Stimulated activated naive CD8-positive, alpha-beta T cell treated with anti-CD3 and anti-CD28 coated beads, Interleukin-15, Interleukin-2, amounts not matched to agents 100 ng/mL and 50 ng/mL, for 24 hours (primary cell): ENCODE results near the gene SYNE3.

Experiments
- H3K27ac Mint-ChIP-seq: one replicate; pipeline ENCODE4 v1.8.0; 2021; ENCODE audit warnings: mild to moderate bottlenecking, mixed read lengths
- H3K27me3 Mint-ChIP-seq: one replicate; pipeline ENCODE4 v1.8.0; 2021; ENCODE audit warnings: mixed read lengths
- H3K36me3 Mint-ChIP-seq: one replicate; pipeline ENCODE4 v1.8.0; 2021; ENCODE audit warnings: low read depth, mixed read lengths
- H3K4me1 Mint-ChIP-seq: one replicate; pipeline ENCODE4 v1.8.0; 2021; ENCODE audit warnings: low read depth, mixed read lengths
- H3K4me3 Mint-ChIP-seq: one replicate; pipeline ENCODE4 v1.8.0; 2021; ENCODE audit warnings: mild to moderate bottlenecking, mixed read lengths
- H3K9me3 Mint-ChIP-seq: one replicate; pipeline ENCODE4 v1.8.0; 2021; ENCODE audit warnings: mixed read lengths

SYNE3 gene, protein sequence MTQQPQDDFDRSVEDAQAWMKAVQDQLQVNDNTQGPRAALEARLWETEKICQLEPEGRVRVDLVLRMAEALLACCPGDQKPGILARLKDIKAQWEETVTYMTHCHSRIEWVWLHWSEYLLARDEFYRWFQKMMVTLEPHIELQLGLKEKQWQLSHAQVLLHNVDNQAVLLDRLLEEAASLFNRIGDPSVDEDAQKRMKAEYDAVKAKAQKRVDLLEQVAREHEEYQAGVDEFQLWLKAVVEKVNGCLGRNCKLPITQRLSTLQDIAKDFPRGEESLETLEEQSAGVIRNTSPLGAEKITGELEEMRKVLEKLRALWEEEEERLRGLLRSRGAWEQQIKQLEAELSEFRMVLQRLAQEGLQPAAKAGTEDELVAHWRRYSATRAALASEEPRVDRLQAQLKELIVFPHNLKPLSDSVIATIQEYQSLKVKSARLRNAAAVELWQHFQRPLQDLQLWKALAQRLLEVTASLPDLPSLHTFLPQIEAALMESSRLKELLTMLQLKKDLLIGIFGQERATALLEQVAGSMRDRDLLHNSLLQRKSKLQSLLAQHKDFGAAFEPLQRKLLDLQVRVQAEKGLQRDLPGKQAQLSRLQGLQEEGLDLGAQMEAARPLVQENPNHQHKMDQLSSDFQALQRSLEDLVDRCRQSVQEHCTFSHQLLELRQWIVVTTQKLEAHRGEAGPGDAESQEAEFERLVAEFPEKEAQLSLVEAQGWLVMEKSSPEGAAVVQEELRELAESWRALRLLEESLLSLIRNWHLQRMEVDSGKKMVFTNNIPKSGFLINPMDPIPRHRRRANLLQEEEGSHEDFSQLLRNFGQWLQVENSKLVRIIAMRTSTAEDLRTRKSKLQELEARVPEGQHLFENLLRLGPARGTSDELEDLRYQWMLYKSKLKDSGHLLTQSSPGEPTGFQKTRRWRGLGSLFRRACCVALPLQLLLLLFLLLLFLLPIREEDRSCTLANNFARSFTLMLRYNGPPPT

DNA sequence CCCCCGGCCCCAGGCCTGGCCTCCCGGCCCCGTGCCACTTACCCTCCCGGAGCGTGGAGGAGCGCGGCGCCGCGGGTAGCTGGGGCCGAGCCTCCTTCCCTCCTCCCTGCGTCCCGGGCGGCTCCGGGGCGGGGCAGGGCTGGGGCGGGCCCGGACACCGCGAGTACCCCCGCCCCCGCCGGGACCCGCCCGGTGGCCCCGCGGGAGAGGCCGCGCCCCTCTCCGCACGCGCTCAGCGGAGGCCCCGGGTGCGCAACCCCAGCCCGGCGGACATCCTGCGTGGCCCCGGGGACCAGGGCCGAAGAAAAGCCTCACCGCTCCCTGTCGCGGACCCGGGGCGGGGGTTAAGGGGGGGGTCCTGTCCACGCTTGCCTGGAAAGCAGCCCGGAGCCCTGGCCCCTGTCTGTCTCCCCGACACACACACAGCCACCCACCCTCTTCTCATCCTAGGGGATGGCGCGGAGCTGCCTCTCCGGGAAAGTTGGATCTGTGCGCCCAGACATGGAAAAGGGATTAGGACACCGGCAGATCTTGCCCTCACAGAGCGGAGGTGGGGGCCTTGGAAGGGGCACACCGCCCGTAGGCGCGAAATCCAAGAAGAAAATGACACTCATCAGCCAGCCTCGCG lies at the start of gene SYNE3:
Gene SYNE3, minus strand, starts transcription at position 97 of the 628 bp plus-strand sequence. CDS start 40,829 bp downstream, outside the sequence.
- H3K4me3 Mint-ChIP-seq = peak within 1 kb of the TSS; percentile 90
- no peaks in the 10 kb centered on the region for H3K9me3 Mint-ChIP-seq
- H3K4me1 Mint-ChIP-seq = peaks cover 77% of the 10 kb centered on the region
- peaks cover 3% of the 10 kb centered on the region for H3K36me3 Mint-ChIP-seq
- H3K27ac Mint-ChIP-seq = peak within 1 kb of the TSS; percentile 95
- no peaks in the 10 kb centered on the region for H3K27me3 Mint-ChIP-seq

DNA sequence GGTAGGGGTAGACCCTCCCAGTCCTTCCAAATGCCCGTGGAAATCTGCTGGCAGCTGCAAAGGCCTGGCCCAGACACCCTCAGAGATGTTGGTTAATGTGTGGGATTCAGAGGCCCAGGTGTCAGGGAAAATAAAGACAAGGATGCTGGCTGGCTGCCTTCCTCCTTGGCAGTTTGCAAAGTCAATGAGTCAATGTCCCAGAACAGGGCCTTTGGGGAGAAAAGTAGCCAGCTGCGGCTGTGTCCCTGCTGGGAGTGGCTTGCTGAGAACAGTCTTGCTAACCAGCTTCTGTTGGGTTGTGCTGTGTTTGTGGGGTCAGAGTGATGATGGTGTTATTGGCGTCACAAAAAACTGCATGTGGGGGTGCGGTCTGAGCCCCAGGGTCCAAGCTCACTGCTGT lies 47.6 kb upstream of the SYNE3 start:
- Mint-ChIP-seq H3K4me1 (peaks cover 4% of the 10 kb centered on the region), H3K9me3 (no peaks in the 10 kb centered on the region), H3K36me3 (no peaks in the 10 kb centered on the region), H3K4me3 (no peak overlapping the region), H3K27ac (no peak overlapping the region), H3K27me3 (peaks cover 4% of the 10 kb centered on the region)

DNA sequence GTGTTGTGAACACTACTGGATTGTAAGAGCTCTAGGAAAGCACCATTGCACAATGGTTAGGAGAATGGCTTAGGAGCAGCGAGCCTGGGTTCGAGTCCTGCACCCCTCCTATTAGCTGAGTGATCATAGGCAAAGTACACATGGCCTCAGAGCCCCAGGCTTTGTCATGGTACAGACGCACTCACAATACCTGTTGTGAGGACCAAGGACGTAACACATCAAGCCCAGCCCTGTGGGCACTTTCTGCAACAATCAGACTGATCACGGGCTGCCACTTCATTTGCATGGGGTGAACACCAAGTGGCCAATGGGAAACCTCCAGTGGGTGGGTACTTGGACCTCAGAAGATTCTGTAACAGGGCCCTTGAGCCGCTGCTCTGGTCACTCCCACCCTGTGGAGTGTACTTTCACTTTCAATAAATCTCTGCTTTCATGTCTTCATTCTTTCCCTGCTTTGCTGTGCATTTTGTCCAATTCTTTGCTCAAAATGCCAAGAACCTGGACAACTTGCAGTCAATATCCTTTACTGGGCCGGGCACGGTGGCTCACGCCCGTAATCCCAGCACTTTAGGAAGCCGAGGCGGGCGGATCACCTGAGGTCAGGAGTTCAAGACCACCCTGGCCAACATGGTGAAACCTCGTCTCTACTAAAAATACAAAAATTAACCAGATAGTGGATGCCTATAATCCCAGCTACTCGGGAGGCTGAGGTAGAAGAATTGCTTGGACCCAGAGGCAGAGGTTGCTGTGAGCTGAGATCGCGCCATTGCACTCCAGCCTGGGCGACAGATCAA lies 46.6 kb upstream of the SYNE3 start:
- no peaks in the 10 kb centered on the region for H3K9me3 Mint-ChIP-seq
- no peak overlapping the region for H3K4me3 Mint-ChIP-seq
- H3K4me1 Mint-ChIP-seq = peaks cover 4% of the 10 kb centered on the region
- no peak overlapping the region for H3K27ac Mint-ChIP-seq
- no peaks in the 10 kb centered on the region for H3K36me3 Mint-ChIP-seq
- peaks cover 4% of the 10 kb centered on the region for H3K27me3 Mint-ChIP-seq

DNA sequence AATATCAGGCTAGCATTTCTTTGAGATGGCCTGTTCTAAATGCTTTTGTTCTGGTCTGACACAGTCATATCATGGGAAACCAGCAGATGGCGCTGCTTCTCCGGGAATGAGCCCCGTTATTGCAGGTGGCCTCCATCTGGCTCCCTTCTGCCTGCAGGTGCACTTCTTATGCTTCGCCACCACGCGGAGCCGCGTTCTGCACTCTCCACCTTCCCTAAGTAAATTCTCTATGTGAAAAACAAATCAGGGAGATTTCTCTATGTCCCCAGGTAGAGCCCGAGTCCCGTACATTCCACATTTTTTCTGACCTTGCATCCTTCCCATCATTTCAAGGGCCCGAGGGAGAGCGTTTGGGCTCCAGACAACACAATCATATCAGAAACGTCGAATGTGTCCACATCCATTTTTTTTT lies 44.6 kb upstream of the SYNE3 start:
- no peaks in the 10 kb centered on the region for H3K9me3 Mint-ChIP-seq
- peaks cover 4% of the 10 kb centered on the region for H3K27me3 Mint-ChIP-seq
- H3K36me3 Mint-ChIP-seq = no peaks in the 10 kb centered on the region
- no peak overlapping the region for H3K27ac Mint-ChIP-seq
- no peak overlapping the region for H3K4me3 Mint-ChIP-seq
- peaks cover 4% of the 10 kb centered on the region for H3K4me1 Mint-ChIP-seq

DNA sequence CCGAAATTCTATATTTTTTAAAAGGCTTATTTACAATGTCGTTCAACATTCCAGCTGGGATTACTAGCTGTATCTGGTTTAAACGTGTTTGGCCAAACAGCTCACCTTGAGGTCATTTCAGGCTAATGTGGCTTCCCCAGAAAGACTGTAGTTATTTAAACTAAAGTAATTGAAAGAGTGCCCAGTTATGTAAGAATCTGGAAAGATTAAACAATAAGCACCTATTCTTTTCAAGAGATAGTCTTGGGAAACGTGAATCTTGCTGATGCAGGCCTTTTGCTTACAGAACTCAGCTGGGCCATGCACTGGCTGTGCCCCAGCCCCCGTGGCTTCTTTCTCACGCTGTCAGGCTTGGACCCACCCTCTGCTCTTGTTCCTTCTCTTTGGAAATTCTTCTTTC lies 42.8 kb upstream of the SYNE3 start:
- no peaks in the 10 kb centered on the region for H3K36me3 Mint-ChIP-seq
- H3K9me3 Mint-ChIP-seq = no peaks in the 10 kb centered on the region
- H3K4me1 Mint-ChIP-seq = peaks cover 4% of the 10 kb centered on the region
- no peak overlapping the region for H3K4me3 Mint-ChIP-seq
- H3K27me3 Mint-ChIP-seq = peaks cover 4% of the 10 kb centered on the region
- no peak overlapping the region for H3K27ac Mint-ChIP-seq

DNA sequence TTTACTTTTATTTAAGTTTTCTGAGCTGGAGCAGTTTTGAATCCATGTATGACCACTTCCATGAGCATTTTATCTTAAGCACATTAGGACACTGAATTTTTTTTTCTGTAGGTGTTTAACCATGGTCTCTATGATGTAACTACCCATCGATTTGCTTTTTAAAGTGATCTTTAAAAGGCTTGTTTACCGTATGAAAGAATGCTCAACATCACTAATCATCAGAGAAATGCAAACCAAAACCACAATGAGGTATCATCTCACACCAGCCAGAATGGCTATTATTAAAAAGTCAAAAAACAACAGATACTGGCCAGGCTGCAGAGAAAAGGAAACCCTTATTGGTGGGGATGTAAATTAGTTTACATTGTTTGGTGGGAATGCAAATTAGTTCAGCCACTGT lies 41.4 kb upstream of the SYNE3 start:
- no peaks in the 10 kb centered on the region for H3K9me3 Mint-ChIP-seq
- H3K4me3 Mint-ChIP-seq = no peak overlapping the region
- no peak overlapping the region for H3K27ac Mint-ChIP-seq
- peaks cover 4% of the 10 kb centered on the region for H3K27me3 Mint-ChIP-seq
- H3K36me3 Mint-ChIP-seq = no peaks in the 10 kb centered on the region
- peaks cover 4% of the 10 kb centered on the region for H3K4me1 Mint-ChIP-seq

DNA sequence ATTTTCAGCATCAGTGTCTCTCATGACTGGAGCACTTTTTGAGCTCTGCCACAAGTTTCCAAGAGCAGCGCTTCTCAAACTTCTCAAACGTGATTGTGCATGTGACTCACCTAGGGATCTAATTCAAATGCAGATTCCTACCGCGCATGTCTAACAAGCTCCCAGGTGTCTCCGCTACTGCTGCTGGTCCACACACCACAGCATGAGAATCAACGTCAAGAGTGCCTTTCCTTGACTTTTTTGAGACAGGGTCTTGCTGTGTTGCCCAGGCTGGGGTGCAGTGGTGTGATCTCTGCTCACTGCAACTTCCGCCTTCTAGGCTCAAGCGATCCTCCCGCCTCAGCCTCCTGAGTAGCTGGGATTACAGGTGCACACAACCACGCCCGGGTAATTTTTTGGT lies 40.8 kb upstream of the SYNE3 start:
- no peak overlapping the region for H3K27ac Mint-ChIP-seq
- no peaks in the 10 kb centered on the region for H3K9me3 Mint-ChIP-seq
- no peaks in the 10 kb centered on the region for H3K36me3 Mint-ChIP-seq
- H3K27me3 Mint-ChIP-seq = peaks cover 4% of the 10 kb centered on the region
- no peak overlapping the region for H3K4me3 Mint-ChIP-seq
- peaks cover 4% of the 10 kb centered on the region for H3K4me1 Mint-ChIP-seq

DNA sequence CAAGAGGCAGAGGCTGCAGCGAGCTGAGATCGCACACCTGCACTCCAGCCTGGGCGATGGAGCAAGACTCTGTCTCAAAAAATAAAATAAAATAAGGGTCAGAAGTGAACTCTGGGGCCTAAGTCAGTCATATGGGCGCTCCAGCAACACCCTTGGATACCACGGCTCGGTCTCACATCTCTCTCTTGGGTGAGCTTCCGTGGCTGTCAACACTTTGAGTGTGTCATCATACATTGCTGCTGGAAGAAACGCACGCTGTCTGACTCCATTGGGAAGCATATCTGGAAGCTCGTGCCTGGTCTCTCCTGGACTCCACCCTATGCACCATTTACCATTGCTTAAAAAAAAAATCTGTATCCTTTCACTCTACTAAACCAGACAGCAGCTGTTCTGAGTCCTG lies 38.6 kb upstream of the SYNE3 start:
- H3K27me3 Mint-ChIP-seq = no peaks in the 10 kb centered on the region
- H3K4me3 Mint-ChIP-seq = no peak overlapping the region
- no peaks in the 10 kb centered on the region for H3K9me3 Mint-ChIP-seq
- no peaks in the 10 kb centered on the region for H3K4me1 Mint-ChIP-seq
- H3K27ac Mint-ChIP-seq = no peak overlapping the region
- no peaks in the 10 kb centered on the region for H3K36me3 Mint-ChIP-seq

DNA sequence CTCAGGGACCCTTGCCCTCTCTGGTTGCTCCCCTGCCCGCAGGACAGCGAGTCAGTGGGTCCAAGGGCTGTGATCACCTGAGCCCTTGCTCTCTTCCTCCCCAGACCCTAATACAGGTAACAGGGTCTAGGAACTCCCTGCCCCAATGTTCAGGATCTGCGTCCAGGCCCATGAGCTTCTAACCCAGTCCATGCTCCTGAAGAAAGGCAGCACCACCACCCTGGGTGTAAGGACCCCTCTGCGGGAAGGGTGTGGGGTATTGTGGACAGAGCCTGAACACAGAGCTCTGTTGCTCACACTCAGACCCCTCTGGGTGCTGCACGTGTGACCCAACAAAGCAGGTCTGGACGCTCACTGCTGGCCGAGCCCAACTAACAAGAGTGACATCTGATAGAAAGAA lies 36.7 kb upstream of the SYNE3 start:
- H3K36me3 Mint-ChIP-seq = peaks cover 5% of the 10 kb centered on the region
- H3K9me3 Mint-ChIP-seq = no peaks in the 10 kb centered on the region
- no peak overlapping the region for H3K4me3 Mint-ChIP-seq
- no peaks in the 10 kb centered on the region for H3K27me3 Mint-ChIP-seq
- H3K4me1 Mint-ChIP-seq = no peaks in the 10 kb centered on the region
- H3K27ac Mint-ChIP-seq = no peak overlapping the region

DNA sequence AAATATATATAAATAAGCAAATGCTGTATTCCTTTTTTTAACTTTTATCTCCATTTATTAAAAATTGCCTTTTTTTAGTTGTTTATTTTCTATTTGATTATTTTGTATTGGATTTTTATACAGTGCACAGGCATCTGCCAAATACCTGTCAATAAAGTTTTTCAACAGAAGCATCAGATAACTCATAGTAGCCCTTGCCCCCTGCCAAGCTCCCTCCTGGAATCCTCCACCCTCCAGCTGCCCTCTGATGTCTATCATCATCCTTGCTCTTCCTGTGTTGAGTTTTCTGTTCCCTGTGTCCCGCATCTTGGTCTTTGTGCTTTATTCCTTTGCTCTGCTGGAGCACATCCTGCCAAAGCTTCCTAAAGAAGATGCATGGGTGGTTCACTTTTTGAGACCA lies 35.0 kb upstream of the SYNE3 start:
- Mint-ChIP-seq H3K27ac (no peak overlapping the region), H3K9me3 (no peaks in the 10 kb centered on the region), H3K36me3 (peaks cover 8% of the 10 kb centered on the region), H3K4me3 (no peak overlapping the region), H3K4me1 (peaks cover 2% of the 10 kb centered on the region), H3K27me3 (no peaks in the 10 kb centered on the region)

DNA sequence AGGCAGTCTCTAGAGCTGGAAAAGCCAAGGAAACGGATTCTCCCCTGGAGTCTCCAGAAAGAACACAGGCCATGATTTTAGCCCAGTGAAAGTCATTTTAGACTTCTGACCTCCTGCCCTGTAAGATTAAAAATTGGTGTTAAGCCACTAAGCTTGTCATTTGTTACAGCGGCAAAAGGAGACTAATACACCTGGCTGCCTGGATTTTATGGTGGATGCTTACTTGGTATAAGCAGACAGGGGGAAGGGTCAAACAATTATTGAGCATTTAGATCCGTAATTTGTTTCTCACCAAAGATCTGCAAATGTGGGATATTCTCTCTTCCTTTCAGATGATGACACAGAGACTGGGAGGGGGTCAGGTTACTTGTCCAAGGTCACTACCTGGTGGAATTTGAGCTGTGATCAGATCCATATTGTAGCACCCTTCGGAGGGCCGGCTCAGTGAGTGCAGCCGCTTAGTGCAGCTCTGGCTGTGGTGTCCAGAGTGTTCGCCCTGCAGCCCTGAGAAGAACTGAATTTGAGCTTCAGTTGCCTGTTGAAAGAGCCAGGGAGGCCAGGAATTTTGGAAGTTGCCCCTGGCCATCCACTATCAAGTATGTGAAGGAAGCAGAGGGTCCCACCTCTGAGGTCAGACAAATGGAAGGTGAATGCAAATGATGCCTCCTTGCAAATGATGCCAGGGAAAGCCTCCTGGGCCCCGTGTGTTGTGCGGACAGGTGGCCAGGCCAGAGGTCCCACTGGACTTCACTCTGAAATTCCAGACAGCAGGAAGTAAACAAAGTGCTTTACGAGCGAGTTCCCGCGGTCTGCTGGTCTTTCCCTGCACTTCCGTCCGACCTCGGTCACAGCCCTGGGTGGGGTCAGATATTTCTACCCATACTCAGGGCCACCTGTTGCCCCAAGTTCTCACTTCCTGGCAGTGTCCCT lies 33.5 kb upstream of the SYNE3 start:
- Mint-ChIP-seq H3K36me3 (peaks cover 17% of the 10 kb centered on the region), H3K27ac (no peak overlapping the region), H3K27me3 (no peaks in the 10 kb centered on the region), H3K9me3 (no peaks in the 10 kb centered on the region), H3K4me3 (no peak overlapping the region), H3K4me1 (peaks cover 13% of the 10 kb centered on the region)

DNA sequence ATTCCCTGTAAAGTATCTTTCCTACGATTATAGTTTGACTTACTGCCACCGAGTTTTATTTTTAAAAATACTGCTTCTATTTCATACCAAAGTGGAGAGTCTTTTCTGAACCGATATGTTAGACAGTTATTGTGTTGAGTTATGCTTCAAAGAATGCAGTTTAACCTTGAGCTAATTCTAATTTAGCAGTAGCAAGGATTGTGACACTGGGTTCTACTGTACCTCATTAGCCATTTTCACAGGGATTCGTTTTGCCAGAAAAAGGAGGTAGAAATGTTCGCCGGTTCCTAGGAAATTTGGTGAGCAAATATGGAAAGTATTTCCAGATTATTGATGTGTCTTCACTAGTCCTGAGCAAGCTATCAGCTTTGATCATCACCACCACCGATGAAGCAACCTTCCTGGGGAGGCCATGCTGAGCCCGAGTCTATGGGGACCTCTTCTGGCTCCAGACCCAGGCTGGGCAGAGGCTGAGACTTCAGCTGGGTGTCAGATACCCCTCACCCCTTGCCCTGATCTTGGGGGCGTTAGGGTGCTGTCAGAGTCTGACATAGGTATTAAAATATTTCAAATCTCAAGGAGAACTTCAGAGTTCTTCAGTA lies 32.0 kb upstream of the SYNE3 start:
- no peaks in the 10 kb centered on the region for H3K27me3 Mint-ChIP-seq
- peaks cover 22% of the 10 kb centered on the region for H3K36me3 Mint-ChIP-seq
- H3K27ac Mint-ChIP-seq = no peak overlapping the region
- no peak overlapping the region for H3K4me3 Mint-ChIP-seq
- no peaks in the 10 kb centered on the region for H3K9me3 Mint-ChIP-seq
- peaks cover 13% of the 10 kb centered on the region for H3K4me1 Mint-ChIP-seq

DNA sequence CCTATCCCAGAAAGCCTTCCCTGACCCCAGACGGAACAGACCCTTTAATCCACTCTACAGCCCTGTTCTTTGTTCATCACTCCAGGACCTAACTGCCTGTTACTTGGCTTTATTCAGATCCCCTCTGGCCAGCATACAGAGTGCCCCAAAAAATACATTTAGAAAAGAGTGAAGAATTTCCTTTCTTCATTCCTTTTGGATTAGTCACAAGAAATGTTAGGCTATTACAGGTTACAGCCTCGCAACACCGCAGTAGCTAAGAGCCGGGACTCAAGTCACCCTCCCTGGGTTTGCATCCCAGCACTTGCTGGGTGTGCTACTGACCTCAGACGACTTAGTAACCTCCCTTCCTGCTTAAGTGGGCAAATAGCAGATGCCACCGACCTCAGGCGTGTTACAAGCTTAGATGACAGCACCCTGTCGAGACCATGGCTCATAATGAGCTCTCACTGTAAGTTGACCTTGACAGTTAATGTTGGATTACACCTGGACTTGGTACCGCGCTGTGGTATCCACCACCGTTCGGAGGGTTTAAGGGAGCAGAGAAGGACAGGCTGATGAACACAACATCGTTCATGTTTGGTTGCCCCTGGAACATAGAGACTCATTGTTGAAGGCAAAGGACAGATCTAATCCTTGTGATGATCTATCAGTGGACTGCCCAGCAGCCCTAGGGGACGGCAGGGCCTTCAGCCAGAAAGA lies 31.3 kb upstream of the SYNE3 start:
- Mint-ChIP-seq H3K36me3 (peaks cover 22% of the 10 kb centered on the region), H3K27me3 (no peaks in the 10 kb centered on the region), H3K4me1 (peaks cover 13% of the 10 kb centered on the region), H3K4me3 (no peak overlapping the region), H3K27ac (no peak overlapping the region), H3K9me3 (no peaks in the 10 kb centered on the region)
